DMS 273 (cell line): ENCODE results near the gene TRPM1.
A peak's percentile ranks its signal among the peaks of the same experiment; 100 is the strongest.

ENCODE experiments used
- DNase-seq: peaks from one replicate; lab custom pipeline; 2025; ENCODE audit not compliant: unreplicated experiment; lab: John Stamatoyannopoulos, UW

TRPM1 gene

GRCh38 chr15:31101262-31102038 lies at the start of gene TRPM1:
Gene TRPM1, minus strand, starts transcription at chr15:31101725. Its CDS starts 20,370 bp downstream, at chr15:31081355.
- no peak for DNase-seq

GRCh38 chr15:31150732-31151231 lies 49.3 kb upstream of the TRPM1 start:
- no peak for DNase-seq

- no peak for DNase-seq
These were observed 48.5 kb upstream of the TRPM1 start for GRCh38 chr15:31149987-31150386.

- no peak for DNase-seq
These were observed 47.6 kb upstream of the TRPM1 start for GRCh38 chr15:31149088-31149505.

GRCh38 chr15:31148297-31149087 lies 47.0 kb upstream of the TRPM1 start:
- peak; percentile 56 for DNase-seq

GRCh38 chr15:31147944-31148296 lies 46.4 kb upstream of the TRPM1 start:
- DNase-seq, result no peak

- no peak for DNase-seq
These were observed 45.9 kb upstream of the TRPM1 start for GRCh38 chr15:31147456-31147855.

- DNase-seq, result no peak
These were observed 43.9 kb upstream of the TRPM1 start for GRCh38 chr15:31145271-31145911.

GRCh38 chr15:31141792-31142191 lies 40.3 kb upstream of the TRPM1 start:
- no peak for DNase-seq

GRCh38 chr15:31136607-31137328 lies 35.2 kb upstream of the TRPM1 start:
- no peak for DNase-seq

- peak; percentile 8 for DNase-seq
These were observed 34.5 kb upstream of the TRPM1 start for GRCh38 chr15:31136016-31136415.

GRCh38 chr15:31135523-31135922 lies 34.0 kb upstream of the TRPM1 start:
- no peak for DNase-seq

- DNase-seq, result no peak
These were observed 32.4 kb upstream of the TRPM1 start for GRCh38 chr15:31133890-31134289.

- no peak for DNase-seq
These were observed 30.4 kb upstream of the TRPM1 start for GRCh38 chr15:31131853-31132375.

GRCh38 chr15:31130576-31131237 lies 29.2 kb upstream of the TRPM1 start:
- no peak for DNase-seq

- no peak for DNase-seq
These were observed 28.3 kb upstream of the TRPM1 start for GRCh38 chr15:31129769-31130303.

- peak; percentile 70 for DNase-seq
These were observed 27.6 kb upstream of the TRPM1 start for GRCh38 chr15:31128919-31129768.

GRCh38 chr15:31128477-31128876 lies 27.0 kb upstream of the TRPM1 start:
- DNase-seq, result no peak
